Transverse colon (tissue), 1 donor: ENCODE data around the gene PI4KA.

Experiments used
- EP300 ChIP-seq: sonication (generic); formaldehyde crosslinking; IDR thresholded peaks from one replicate; pipeline ENCODE4 v1.6.1; 2017; ENCODE audit warnings: antibody characterized with exemption, low read depth
- POLR2A ChIP-seq: fragments of 450-650 bp; IDR thresholded peaks from one replicate; pipeline ENCODE4 v1.6.1; 2016; ENCODE audit warnings: antibody characterized with exemption, mild to moderate bottlenecking, moderate library complexity

- TF ChIP-seq POLR2A (no peak), EP300 (no peak)
Measured at GRCh38 chr22:20766530-20766929, 92.1 kb downstream of the PI4KA start.
